Hepatic stellate cell (primary cell): ENCODE measurements around the gene RNF10.
A peak's percentile ranks its signal among the peaks of the same experiment; 100 is the strongest.
"Not testable (repeated sequence)": the region's sequence is repeated elsewhere in the genome, so short reads cannot be mapped to it uniquely, and the experiment has no call there.

Experiments
- DNase-seq: peaks from one replicate; pipeline ENCODE4 v3.0.0; 2011; ENCODE audit warnings: low spot score

Gene RNF10

GRCh38 chr12:120528861-120529525 is 5.2 kb upstream of the RNF10 start, which contains the start of gene COQ5:
TSS of gene COQ5 (minus strand) at chr12:120529158. CDS start at chr12:120529141, 17 bp downstream.
- peak; percentile 80 for DNase-seq

GRCh38 chr12:120529641-120530417 is 4.3 kb upstream of the RNF10 start:
- DNase-seq, result peak; percentile 50

DNA sequence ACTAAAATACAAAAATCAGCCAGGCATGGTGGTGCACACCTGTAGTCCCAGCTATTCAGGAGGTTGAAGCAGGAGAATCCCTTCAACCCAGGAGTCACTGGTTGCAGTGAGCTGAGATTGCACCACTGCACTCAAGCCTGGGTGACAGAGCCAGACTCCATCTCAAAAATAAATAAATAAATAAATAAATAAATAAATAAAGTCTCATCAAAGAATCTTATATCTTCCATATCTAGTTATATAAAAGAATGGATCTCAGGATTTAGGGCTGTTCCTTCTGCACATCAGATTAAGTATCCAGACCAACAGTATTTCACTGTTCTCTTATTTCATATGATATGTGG is 3.8 kb upstream of the RNF10 start:
- not testable (repeated sequence) for DNase-seq

- no peak for DNase-seq
Measured at GRCh38 chr12:120532701-120533238, 1.4 kb upstream of the RNF10 start.

DNA sequence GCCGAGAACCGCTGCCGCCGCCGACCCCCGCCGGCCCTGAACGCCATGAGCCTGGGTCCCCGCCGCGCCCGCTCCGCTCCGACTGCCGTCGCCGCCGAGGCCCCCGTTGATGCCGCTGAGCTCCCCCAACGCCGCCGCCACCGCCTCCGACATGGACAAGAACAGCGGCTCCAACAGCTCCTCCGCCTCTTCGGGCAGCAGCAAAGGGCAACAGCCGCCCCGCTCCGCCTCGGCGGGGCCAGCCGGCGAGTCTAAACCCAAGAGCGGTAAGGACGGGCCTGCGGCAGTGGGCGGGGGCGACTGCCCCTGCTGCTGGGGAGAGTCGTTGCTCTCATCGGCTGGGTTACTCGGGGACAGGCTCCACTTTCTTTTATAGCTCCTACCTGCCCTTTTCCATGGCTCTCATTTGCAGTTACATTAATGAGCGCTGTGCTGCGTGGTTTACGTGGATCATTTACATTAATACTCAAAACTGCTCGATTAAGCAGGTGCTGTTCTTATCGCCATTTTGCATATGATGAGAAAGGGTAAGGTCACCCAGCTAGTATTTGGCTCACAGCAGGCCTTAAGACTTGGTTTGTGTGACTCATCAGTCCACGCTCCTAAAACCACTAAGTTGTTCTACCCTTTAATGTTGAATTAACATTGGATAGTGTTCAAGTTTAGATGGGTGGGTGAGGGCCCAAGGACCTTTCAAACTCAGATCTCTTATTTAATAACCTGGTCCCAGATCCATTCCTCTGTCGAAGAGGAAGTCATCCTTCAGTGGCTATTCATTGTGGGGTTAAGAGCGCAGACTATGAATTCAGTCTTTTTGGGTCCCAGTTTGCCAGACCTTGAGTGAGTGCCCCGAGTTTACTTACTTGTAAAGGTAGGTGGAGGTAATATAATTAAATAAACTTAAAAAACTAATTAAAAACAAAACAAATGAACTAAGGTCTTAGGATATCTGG is 823 bp downstream of the RNF10 start:
- DNase-seq, result peak; percentile 82

GRCh38 chr12:120536064-120536791 is 2.1 kb downstream of the RNF10 start:
- no peak for DNase-seq

- no peak for DNase-seq
Measured at GRCh38 chr12:120537856-120538220, 3.7 kb downstream of the RNF10 start.

DNA sequence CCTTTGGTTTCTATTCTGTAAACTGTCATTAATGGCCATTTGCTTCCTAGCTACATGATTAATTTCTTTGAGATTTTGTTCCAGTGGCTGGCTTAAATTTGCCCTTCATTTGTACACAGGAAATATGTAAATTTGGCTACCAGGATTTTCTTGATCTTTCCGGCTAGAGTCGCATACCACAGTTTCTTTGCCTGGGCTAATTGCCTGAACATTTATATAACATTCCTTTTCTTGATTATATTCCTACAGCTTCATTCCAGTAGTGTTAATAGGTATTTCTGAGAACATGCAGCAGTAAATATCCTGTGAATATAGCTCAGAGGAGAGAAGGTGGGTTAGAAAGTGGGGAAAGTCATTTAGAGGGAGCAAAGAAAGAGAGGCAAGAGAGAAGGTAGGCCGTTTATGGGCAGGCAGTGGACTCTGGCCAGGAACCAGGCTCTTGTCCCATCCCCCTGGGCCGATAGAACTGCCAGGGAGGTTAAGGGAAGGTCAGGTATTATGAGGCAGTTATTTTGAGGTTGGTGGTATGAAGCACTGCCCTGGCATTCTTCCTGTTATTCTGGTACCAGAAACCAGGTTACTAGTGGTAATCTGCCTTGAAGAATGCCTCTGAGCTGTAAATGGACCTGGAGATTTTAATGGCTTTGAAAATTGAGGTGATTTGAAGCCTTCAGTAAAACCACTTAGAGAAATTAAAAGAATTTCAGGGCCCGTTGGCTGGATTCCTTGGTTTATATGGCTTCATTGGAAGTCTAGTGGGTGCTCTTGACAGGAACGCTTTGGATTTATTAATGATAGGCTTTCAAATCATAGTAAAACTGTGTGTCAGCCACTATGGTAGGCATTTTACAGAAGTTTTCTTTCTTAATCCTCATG is 4.4 kb downstream of the RNF10 start:
- DNase-seq, result peak; percentile 42

DNA sequence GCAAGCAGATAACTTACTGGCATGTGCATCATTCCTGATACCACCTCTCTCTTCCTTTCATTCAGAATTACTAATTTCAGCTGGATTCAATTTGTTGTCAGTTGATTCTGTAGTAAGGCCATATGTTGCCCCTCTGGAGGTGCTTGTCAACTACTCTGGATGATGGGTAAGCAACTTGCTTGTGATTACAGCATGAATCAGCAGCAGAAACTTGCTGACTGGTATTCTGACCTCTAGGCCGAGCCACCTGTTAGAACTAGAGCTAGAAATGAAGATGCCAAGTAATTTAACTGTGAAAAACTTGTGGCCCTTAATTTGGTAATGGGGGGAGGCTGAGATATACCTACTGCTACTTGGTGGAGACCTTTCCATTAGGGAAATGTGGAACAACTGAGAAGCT is 5.1 kb downstream of the RNF10 start:
- peak; percentile 27 for DNase-seq

DNA sequence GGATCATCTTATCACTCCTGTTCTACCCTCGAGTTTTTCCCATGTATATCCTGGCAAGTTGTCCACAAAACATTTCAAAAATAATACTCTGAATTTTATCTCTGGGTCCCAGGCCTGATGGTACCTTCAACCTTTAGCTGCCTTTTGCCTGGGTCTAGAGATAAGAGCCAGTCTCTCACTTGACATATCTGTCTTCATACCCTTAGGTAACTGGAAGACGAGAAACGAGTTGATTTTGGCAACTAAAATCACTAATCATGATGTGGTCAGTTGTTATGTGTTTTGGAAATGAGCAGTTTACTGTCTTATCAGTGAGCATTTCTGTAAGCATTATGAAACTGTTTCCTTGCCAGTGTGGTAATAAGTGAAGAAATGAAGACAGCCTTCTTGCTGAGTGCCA is 6.3 kb downstream of the RNF10 start:
- DNase-seq, result no peak

- no peak for DNase-seq
Measured at GRCh38 chr12:120542166-120542565, 8.0 kb downstream of the RNF10 start.

DNA sequence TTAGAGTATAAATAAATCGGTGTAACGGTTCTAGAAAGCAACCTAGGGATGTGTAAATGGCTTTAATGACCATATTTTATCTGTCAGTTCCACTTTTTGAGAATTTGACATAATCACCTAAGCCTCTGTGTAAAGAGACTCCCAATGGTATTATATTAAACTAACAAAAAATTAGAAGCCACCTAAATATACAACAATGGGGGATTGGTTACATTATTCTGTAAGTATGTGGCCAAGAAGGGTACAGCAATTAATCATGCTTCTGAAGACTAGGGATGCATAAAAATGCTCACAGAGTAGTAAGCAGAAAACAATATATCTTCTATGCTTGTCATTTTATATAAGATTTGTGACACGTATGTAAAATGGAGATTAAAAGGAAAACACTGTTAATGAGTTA is 10.5 kb downstream of the RNF10 start:
- DNase-seq, result no peak

- no peak for DNase-seq
Measured at GRCh38 chr12:120546050-120546386, 11.9 kb downstream of the RNF10 start.

DNA sequence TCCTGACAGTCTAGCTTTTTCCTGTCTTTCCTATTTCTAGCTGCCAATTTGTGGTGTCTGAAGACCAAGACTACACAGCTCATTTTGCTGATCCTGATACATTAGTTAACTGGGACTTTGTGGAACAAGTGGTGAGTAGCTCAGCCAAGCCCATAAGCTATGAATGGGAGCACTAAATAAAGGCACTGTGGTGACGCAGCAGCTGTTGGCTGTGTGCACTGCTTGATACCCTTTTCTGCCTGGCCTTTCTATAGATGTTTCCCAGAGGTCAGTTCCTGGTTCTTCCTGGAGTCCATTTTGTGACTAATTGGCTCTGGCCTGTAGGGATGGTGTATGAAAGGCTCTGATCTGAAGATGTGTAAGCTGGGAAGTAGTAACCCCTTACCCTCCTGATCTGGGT is 20.5 kb downstream of the RNF10 start:
- DNase-seq, result no peak

- no peak for DNase-seq
Measured at GRCh38 chr12:120557589-120557988, 23.4 kb downstream of the RNF10 start.

DNA sequence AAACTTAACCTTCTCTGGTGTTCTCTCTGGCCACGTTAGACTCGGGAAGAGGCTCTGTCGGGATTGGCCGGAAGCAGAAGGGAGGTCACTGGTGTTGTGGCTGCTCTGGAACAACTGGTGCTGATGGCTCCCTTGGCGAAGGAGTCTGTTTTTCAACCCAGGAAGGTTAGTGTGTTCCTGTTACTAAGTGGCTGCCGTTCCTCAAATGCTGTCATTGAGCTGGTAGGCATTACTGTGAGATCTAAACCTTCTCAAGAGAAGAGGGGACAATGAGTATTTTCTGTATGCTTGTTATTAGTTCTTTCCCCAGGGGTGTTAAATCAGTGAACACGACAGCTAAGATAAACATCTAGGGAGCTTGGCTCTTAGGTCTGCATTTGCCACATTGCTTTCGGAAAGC is 28.8 kb downstream of the RNF10 start:
- DNase-seq, result no peak

- no peak for DNase-seq
Measured at GRCh38 chr12:120563495-120563894, 29.3 kb downstream of the RNF10 start.

GRCh38 chr12:120571299-120571698 is 37.1 kb downstream of the RNF10 start:
- no peak for DNase-seq

GRCh38 chr12:120573560-120573959 is 39.4 kb downstream of the RNF10 start:
- no peak for DNase-seq

GRCh38 chr12:120574106-120574505 is 40.0 kb downstream of the RNF10 start:
- no peak for DNase-seq

GRCh38 chr12:120579179-120579578 is 45.0 kb downstream of the RNF10 start:
- DNase-seq, result no peak
